HG03442 (cell line): Measurements from ENCODE around the gene PPARA.
"Not testable (repeated sequence)": the region's sequence is repeated elsewhere in the genome, so short reads cannot be mapped to it uniquely, and the experiment has no call there.

Source experiments
- ATAC-seq: cut with Tn5 transposase; IDR thresholded peaks from one replicate; pipeline ENCODE4 v1.9.1; 2021; ENCODE audit warnings: mild to moderate bottlenecking, moderate library complexity; ENCODE audit not compliant: unreplicated experiment

Gene PPARA

DNA sequence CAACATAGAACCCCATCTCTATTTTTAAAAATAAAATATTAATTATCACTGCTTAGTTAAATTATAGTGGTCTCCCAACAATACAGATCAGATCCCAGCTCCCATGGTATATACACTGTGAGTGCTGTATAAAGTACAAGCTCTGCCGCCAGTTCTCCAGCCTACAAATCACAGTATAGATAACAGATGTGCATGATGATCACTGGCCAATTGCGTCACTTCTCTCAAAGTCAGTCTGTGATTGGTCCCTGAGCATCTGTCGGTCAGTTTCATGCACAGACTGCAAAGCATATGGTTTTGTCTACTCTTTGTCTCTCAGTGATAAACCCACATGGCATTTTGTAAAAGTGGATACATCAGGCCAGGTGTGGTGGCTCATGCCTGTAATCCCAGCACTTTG, 15.7 kb downstream of the PPARA start:
- no peak for ATAC-seq

DNA sequence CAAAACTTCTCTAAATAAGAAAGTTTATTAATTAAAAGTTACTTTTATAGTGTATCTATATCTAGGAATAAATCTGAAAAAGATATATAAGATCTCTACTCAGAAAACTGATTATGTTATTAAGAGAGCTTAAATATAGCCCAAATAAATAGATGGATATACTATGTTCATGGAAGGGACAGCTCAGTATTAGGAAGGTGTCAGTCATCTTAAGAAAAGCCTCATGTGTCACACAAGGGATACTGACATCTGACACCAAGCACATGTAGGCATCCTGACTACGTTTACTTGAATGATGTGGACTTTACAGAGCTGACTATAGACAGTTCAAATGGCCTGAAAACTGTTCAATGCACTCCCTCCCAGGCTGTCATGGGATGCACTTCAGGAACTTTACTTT, 19.3 kb downstream of the PPARA start:
- ATAC-seq = no peak

DNA sequence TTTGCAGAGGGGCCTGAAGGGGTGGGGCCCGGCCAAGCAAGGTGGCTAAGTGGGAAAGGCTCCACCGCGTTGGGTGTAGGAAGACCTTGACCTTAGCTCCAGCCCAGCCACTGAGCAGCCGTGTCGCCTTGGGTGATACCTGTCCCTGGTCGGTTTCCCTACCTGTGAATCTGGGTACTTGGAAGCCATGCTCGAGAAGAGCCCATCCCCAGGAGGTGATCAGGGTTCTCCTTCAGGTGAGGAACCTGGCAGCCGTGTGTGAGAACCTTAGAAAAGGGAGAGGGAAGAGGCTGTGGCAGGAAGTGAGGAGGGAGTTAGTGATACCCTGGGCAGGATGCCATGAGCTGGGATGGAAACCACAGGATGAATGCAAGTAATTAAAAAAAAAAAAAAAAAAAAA, 21.6 kb downstream of the PPARA start:
- ATAC-seq = no peak

DNA sequence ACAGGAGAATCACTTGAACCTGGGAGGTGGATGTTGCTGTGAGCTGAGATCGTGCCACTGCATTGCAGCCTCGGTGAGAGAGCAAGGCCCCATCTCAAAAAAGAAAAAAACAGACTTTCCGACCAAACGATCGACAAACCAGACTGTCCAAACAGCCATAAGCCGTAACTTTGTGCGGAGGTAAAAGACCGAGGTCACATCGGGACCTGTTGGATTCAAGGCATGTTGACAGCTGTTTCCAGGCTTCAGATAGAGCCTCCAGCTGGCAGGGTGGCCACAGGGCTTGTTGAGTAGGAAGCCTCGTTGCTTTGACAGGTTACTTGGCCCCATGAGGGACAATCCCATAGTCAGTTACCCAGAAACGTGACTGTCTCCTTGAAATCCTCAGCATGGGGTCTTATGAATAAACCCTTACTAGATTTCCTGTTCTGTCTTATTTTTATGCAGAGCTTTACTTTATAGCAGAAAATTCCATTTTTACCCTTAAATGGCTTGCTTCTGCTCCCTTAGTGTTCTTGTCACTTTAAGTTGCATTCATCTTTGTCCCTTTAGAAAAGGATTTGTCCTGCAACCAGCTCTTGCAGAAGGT, 22.3 kb downstream of the PPARA start:
- ATAC-seq = no peak

DNA sequence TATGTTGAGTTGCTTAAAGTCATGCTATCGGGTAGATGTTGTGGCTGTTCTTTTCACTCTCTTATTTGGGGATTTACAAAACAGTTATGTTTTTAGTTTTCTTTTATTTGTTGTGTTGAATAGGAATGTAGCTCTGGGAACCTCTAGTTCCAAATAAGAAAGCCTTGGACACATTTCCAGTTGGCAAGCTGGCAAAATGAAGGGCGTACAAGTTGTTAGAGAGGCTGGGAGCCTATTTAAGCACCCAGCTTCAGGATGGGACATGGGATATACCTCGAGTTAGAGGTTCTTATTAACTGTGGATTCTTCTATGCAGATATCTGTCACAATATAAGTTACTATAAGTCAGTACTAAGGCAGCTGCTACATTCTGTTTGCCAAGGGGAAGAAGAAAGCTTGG, 22.8 kb downstream of the PPARA start:
- ATAC-seq = no peak

DNA sequence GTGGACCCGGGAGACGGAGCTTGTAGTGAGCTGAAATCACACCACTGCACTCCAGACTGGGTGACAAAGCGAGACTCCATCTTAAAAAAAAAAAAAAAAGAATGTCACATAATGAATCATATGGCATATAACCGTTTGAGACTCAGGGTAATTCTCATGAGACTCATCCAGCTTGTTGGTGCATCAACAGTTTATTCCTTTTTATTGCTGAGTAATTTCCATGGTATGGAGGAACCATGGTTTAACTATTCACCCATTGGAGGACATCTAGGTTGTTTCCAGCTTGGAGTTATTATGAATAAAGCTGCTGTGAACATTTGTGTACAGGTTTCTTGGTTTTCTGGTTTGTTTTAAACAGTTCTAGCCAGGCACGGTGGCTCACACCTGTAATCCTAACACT, 25.3 kb downstream of the PPARA start:
- ATAC-seq = no peak

DNA sequence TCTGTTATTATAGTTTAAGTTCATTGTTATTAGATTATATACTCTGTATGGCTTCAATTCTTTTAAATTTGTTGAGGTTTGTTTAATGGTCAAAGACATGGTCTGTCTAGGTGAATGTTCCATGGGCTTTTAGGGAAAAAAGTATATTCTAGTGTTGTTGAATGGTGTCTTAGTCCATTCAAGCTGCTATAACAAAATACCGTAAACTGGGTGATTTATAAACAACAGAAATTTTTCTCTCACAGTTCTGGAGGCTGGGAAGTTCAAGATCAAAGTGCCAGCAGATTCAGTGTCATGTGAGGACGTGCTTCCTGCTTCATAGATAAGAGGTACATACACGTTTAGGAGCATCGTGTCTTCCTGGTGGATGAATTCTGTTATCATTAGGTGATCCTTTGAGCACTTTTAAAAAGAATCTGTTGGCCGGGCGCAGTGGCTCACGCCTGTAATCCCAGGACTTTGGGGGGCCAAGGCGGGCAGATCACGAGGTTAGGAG, 26.2 kb downstream of the PPARA start:
- ATAC-seq = no peak

DNA sequence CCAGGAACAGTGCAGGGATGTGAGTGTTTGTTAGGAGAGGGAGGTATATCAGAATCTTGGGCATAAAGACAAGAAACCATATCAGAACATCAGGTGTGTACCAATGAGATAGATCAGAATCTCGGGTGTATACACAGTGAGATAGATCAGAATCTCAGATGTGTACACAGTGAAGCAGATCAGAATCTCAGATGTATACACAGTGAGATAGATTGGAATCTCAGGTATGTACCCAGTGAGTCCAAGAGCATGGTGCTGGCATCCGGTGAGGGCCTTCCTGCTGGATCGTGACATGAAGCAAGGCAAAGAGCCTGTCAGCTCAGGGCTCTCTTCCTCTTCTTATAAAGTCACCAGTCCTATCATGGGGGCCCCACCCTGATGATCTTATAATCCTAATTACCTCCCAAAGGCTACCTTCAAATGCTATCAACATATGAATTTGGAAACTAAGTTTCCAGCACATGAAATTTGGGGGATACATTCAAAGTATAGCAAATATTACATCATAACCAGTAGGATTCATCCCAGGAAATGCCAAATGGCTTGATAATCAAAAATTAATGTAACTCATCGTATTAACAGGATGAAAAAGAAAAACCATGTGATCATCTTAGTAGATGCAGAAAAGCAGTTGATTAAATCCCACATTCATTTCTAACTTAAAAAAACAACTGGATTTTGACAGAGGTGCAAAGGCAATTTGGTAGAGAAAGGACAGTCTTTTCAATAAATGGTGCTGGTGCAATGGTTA, 28.6 kb downstream of the PPARA start:
- no peak for ATAC-seq

DNA sequence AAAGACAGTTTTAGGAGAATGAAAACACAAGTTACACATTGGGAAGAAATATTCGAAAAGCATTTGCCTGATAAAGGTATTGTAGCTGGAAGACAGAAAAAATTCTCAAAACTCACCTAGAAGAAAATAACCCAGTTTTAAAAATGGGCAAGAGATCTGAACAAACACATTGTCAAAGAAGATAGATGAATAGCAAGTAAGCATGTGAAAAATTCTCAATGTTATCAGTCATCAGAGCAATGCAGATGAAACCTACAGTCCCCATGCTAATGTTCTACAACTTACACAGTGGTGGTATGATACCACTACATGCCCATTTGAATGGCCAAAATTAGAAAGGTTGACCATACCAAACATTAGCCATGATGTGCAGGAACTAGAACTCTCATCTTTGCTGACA, 29.4 kb downstream of the PPARA start:
- no peak for ATAC-seq

DNA sequence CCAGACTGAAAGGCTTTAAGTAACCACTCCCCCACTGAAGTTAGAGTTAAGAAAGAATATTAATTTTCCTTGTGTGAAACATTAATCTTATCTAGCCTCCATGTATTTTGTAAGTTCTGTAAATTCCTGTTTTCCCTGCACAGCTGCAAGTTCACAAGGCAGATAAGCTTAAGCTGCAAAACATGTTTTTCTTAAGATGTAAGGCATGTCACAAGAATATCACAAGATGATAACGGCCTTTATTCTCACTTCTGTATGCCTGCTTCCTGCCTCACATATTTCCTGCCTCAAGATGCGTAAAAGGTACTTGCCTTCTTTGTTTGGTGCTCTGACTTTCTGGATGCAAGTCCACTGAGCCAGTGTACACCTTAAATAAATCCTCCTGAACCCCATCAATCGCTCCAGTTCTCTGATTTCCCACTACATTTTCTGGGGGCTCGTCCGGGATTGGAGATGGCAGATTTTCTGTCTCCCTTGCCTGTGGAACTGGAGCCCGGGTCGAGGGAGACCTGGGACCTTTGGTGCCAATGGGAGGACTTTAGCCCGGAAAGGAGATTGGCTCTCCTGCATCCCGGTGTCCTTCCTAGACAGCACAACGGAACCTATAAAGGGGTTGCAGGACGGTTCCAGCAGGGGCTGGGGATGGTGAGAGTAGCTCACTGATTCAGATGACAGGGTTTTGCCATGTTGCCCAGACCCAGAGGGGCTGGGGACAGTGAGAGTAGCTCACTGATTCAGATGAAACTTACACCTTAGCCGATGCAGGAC, 30.2 kb downstream of the PPARA start:
- ATAC-seq = no peak

DNA sequence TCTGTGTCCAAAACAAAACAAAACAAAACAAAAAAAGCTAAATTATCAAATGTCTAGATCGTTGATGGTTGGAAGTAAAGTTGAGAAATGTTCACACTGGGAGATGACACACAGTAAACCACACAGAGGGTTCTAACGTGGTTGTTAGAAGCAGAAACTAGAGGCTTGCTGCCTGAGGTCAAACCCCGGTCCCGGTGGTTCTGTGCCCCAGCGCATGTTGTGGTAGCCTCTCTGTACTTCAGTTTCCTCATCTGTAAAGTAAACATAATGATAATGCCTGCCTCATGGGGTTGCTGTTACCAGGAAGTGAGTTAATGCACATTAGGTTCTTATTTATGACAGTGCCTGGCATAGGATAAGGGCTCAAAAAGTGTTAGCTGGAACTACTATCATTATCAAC, 33.4 kb downstream of the PPARA start:
- no peak for ATAC-seq

DNA sequence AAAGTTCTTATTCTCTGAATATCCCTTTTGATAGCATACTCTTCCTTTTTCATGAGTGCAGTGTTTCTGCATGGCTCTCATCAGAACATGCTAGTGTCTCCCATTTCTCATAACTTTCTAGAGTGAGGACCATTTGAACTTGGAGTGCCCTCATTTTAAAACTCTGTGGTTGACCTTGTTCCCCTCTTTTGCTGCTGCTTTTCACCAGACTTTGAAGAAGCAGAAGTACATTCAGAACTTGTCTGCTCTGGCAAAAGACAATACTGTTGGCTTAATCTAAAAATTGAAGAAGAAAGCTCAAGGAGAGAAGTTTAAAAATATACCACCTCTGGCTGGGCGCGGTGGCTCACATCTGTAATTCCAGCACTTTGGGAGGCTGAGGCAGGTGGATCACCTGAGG, 35.0 kb downstream of the PPARA start:
- ATAC-seq = no peak

DNA sequence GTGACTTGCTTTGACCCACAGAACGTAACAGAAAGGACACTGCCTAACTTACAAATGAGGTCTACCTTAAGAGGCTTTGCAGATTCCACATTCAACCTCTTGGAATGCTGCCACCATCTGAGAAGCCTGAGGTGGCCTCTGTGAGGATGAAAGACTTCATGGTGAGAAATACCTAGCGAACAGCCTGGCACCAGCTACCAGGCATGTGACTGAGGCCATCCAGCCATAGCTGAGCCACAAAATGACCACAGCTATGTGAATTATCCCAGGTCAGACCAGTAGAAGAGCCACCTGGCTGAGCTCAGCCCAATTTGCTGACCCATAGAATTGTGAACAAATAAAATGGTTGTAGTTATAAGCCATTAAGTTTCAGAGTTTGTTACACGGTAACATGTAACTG, 37.5 kb downstream of the PPARA start:
- ATAC-seq = no peak

DNA sequence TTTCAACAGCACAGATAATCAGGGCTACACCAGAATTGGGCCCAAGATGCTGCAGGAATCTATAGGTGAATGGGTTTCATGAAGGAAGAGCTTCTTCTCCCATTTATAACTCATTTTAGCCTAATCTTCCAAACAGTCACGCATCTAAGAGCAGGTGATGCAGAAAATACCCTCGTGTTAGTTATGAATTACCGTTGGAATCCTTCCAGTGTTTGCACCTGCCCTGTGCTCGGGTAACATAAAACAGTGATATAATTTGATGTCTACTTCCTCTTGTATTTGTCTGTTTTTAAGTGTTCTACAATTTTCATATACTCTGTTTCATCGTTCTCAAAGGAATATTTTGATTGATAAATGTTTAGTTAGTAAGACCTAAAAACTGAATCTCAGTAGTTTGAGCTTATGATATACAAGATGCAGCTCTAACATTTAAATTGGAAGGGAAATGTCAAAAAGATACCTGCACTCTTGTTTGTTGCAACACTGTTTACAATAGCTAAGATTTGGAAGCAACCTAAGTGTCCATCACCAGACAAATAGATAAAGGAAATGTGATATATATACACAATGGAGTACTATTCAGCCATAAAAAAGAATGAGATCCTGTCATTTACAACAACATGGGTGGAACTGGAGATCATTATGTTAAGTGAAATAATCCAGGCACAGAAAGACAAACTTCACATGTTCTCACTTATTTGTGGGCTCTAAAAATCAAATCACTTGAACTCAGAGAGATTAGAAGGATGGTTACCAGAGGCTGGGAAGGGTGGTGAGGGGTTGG, 42.1 kb downstream of the PPARA start:
- no peak for ATAC-seq

DNA sequence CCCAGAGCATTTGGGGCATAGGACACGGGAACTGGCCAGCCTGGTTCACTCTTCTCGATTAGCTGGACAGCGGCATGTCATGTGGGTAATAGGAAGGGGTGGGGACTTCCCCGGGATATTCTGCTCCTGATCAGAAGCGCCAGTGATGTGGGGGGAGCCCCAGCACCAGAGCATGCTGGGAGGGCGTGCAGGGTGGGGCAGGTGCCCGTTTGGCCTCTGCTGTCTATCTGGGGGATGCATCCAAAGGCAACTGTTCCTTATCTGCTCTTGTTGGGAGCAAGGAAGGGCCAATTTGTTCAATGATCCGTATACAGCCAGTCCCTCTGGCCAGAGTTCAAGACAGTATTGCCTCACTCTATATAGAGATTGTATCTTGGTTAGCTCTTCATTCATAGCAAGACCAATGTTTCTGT, 43.6 kb downstream of the PPARA start:
- no peak for ATAC-seq

DNA sequence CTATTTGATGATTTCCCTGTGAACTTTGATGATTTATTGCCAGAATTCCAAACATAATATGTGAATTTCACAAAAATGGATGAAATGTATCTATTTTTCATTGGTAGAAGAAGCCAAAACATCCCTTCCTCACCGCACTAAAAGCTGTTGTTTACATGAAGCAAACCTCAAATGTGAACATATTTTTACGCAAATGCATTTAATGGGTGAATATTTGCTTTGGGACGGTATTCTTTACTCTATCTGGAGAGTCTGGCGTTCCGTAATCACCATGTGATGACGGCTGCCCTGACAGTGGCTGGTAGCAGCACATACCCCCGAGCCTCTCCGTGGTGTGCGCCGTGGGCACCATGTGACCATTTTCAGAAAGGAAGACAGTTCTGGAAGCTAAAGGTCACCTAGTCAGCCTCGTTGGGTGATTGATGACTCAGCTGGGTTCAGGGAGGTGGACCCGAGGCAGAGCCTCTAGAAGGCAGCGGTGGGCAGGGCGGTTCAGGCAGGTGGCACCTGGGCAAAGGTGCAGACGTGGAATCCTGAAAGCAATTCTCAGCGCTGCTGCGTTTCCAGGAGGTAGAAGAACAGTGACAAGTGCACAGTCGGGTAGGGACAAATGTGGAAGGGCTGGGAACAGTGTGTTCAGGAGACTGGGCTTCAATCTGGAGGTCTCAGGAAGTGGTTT, 45.3 kb downstream of the PPARA start:
- ATAC-seq = no peak

DNA sequence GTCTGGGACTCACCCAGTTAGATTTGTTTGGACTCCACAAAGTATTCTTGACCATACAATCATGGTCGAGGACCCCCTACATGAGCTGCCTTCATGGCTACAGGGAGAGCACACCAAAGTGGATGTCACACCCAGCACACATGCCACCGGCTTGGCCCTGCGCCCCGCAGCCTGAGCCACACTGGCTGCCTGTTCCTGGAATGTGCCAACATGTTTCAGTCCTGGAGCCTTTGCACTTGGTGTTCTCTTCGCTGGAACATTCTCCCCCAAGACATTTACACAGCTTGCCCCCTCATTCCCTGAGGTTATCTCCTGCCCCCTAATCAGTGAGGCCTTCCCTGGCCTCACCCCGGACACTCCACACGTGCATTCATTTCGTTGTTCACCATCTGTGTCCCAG, 46.0 kb downstream of the PPARA start:
- ATAC-seq = no peak

DNA sequence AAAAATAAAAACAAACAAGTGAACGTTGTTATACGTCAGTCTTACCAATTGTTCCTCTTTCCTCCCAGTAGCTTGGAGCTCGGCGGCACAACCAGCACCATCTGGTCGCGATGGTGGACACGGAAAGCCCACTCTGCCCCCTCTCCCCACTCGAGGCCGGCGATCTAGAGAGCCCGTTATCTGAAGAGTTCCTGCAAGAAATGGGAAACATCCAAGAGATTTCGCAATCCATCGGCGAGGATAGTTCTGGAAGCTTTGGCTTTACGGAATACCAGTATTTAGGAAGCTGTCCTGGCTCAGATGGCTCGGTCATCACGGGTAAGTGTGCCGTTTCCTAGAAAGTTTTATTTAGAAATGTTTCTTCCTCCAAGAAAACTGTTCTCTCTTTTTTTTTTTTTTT, 47.9 kb downstream of the PPARA start:
- no peak for ATAC-seq

DNA sequence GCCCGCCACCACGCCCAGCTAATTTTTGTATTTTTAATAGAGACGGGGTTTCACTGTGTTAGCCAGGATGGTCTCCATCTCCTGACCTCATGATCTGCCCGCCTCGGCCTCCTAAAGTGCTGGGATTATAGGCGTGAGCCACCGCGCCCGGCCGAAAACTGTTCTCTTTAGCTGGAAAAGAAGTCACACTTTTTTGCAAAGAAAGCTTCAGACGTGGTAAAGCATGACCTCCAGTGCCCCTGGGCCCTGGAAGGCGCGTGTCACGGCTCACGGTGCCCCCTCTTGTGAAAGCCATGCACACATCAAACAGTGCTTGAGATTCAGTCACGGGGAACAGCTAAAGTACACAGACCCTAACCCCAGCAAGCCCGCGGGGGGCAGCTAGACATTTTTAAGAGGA, 48.5 kb downstream of the PPARA start:
- not testable (repeated sequence) for ATAC-seq

DNA sequence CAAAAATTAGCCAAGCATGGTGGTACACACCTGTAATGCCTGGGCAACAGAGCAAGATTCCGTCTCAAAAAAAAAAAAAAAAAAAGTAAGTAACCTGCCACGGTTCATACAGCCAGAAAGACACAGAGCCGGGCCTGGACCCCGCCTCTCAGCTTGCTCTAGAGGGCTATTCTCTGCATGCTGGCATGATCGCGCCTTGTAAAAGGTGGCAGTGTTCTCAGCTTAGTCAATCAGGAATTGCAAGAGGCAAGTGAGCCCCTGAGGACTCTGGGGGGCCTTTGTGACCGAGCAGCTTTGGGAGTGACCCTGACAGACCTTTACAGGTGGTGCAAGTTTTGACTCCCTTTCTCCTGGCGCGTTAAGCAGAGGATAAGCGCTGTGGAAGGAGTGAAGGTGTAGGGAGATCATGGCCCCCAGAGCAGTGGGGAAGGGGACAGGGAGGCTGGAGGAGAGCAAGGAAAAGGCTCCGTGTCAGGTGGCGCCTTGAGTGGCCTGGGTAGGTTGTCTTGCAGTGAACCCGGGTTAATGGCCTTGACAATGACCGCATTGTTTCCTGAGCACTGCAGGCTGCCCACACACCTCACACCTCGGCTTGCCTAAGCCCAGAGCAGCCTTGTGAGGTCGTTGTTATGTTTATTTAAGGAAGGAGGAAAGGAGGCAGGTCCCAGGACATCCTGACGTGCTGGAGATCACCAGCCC, 50.9 kb downstream of the PPARA start:
- no peak for ATAC-seq
